Endothelial cell of umbilical vein (primary cell): Measurements from ENCODE around the gene CFAP100. TPM values are rescaled to one million over a fixed set of nuclear protein-coding genes. Genes with fewer than 3 reads are reported as not detected.

ENCODE experiments used
- BruUV-seq: library from RNA; stranded (reverse); fragments of 400-500 nt; replicated peaks from 2 replicates; lab custom pipeline; 2021; lab: Mats Ljungman, UMichigan
- CTCF ChIA-PET: fragments of 300-600, 350-600 bp; sonication (Branson Sonifier 250); formaldehyde crosslinking; loops from one replicate; lab custom pipeline; 2021; ENCODE audit warnings: antibody characterized with exemption, inconsistent platforms; lab: Charles Lee
- POLR2A ChIA-PET: fragments of 300-600, 350-600 bp; sonication (Branson Sonifier 250); formaldehyde crosslinking; loops from one replicate; lab custom pipeline; 2021; ENCODE audit warnings: antibody characterized with exemption, inconsistent platforms; lab: Charles Lee
- DNase-seq: peaks from one replicate; pipeline ENCODE4 v3.0.0-alpha.2; 2011; ENCODE audit warnings: low read depth, low spot score
- FAIRE-seq: peaks from 2 replicates; lab custom pipeline; 2011; peaks lifted over from hg19 to GRCh38; lab: Jason Lieb, UNC
- H2AFZ ChIP-seq: 2 replicates; pipeline ENCODE4 v1.6.0; 2012; ENCODE audit warnings: low read depth, low read length, control low read depth, inconsistent platforms
- H3K27ac ChIP-seq: 2 replicates; pipeline ENCODE4 v1.5.1; 2011; ENCODE audit warnings: low read depth, mild to moderate bottlenecking, control low read depth, low read length, moderate library complexity; ENCODE audit not compliant: insufficient read depth
- H3K27me3 ChIP-seq, 2 experiments: 2 replicates each; pipeline versions ENCODE4 v1.6.0 to v1.6.1; 2011; ENCODE audit warnings: low read length in 2 of 2, mixed read lengths in 1 of 2; ENCODE audit not compliant: control insufficient read depth in 2 of 2, insufficient read depth in 2 of 2
- H3K36me3 ChIP-seq, 2 experiments: 2 replicates in 1 of 2; 3 replicates in 1 of 2; pipeline ENCODE4 v1.5.1; 2011; ENCODE audit warnings: low read length in 2 of 2, mild to moderate bottlenecking in 1 of 2, moderate library complexity in 1 of 2; ENCODE audit not compliant: control insufficient read depth in 2 of 2, insufficient read depth in 2 of 2; ENCODE audit errors: extremely low read depth in 1 of 2
- H3K4me1 ChIP-seq: 3 replicates; pipeline ENCODE4 v1.5.1; 2011; ENCODE audit warnings: mild to moderate bottlenecking, low read length; ENCODE audit not compliant: control insufficient read depth, insufficient read depth; ENCODE audit errors: extremely low read depth
- H3K4me2 ChIP-seq: 2 replicates; pipeline ENCODE4 v1.6.1; 2011; ENCODE audit warnings: low read length, control low read depth, mixed read lengths; ENCODE audit not compliant: insufficient read depth
- H3K4me3 ChIP-seq, 3 experiments: fragments of 200-600 bp in 1 of 3; sonication (generic), shearing (Covaris generic) in 1 of 3; replicated peaks in 1 of 3; 2 replicates each; pipeline ENCODE4 v1.5.1; 2011 to 2016; ENCODE audit warnings: control low read depth in 3 of 3, low read length in 3 of 3, mild to moderate bottlenecking in 2 of 3, inconsistent platforms in 1 of 3, low read depth in 1 of 3, moderate library complexity in 1 of 3; ENCODE audit not compliant: insufficient read depth in 1 of 3
- H3K79me2 ChIP-seq: 2 replicates; pipeline ENCODE4 v1.6.0; 2012; ENCODE audit warnings: low read length, inconsistent platforms; ENCODE audit not compliant: control insufficient read depth, insufficient read depth
- H3K9ac ChIP-seq: replicated peaks from 2 replicates; pipeline ENCODE3; 2011; ENCODE audit warnings: low read length, control low read depth; ENCODE audit not compliant: insufficient read depth; ENCODE audit errors: extremely low read depth
- H3K9me1 ChIP-seq: replicated peaks from 3 replicates; pipeline ENCODE4 v1.6.0; 2011; ENCODE audit warnings: mild to moderate bottlenecking, low read length; ENCODE audit not compliant: control insufficient read depth, insufficient read depth; ENCODE audit errors: extremely low read depth
- H3K9me3 ChIP-seq: replicated peaks from 2 replicates; pipeline ENCODE4 v1.5.1; 2012; ENCODE audit warnings: low read length, inconsistent platforms; ENCODE audit not compliant: control insufficient read depth, insufficient read depth
- H4K20me1 ChIP-seq: replicated peaks from 2 replicates; pipeline ENCODE3; 2011; ENCODE audit warnings: mild to moderate bottlenecking, low read length; ENCODE audit not compliant: control insufficient read depth, insufficient read depth; ENCODE audit errors: extremely low read depth
- CTCF ChIP-seq, 2 donors: IDR thresholded peaks; 1 replicate in 1 of 2; 2 replicates in 1 of 2; pipeline ENCODE4 v1.5.1; 2011; ENCODE audit warnings: low read length in 2 of 2, mild to moderate bottlenecking in 2 of 2, moderate library complexity in 2 of 2, control low read depth in 1 of 2, inconsistent platforms in 1 of 2, low read depth in 1 of 2; ENCODE audit not compliant: insufficient read depth in 1 of 2; ENCODE audit errors: extremely low read depth in 1 of 2
- EZH2 ChIP-seq: IDR thresholded peaks from 2 replicates; pipeline ENCODE4 v1.6.1; 2012; ENCODE audit warnings: borderline replicate concordance, low read depth, mild to moderate bottlenecking, moderate library complexity, low read length, inconsistent platforms; ENCODE audit not compliant: severe bottlenecking
- FOS ChIP-seq: IDR thresholded peaks from 2 replicates; pipeline ENCODE4 v1.6.1; 2011; ENCODE audit warnings: mild to moderate bottlenecking, low read length, moderate library complexity, borderline replicate concordance; ENCODE audit not compliant: insufficient read depth
- GATA2 ChIP-seq: IDR thresholded peaks from 2 replicates; pipeline ENCODE4 v1.7.0; 2011; ENCODE audit warnings: low read depth, mild to moderate bottlenecking, moderate library complexity, mixed read lengths, low read length; ENCODE audit not compliant: insufficient read length, insufficient read depth
- JUN ChIP-seq: IDR thresholded peaks from 2 replicates; pipeline ENCODE4 v1.6.1; 2011; ENCODE audit warnings: borderline replicate concordance, low read depth; ENCODE audit not compliant: insufficient read length, insufficient read depth
- MYC ChIP-seq: IDR thresholded peaks from one replicate; pipeline ENCODE4 v1.6.1; 2011; ENCODE audit warnings: mild to moderate bottlenecking, low read depth, low read length
- POLR2A ChIP-seq: IDR thresholded peaks from 2 replicates; pipeline ENCODE4 v1.6.1; 2012; ENCODE audit warnings: low read depth, mild to moderate bottlenecking, control low read depth, low read length
- POLR2AphosphoS5 ChIP-seq: IDR thresholded peaks from 2 replicates; pipeline ENCODE4 v1.6.1; 2012; ENCODE audit warnings: low read depth, mild to moderate bottlenecking, control low read depth, low read length, moderate library complexity; ENCODE audit not compliant: insufficient read depth
- dilution Hi-C: fragments of 300-500 bp; cut with MboI; formaldehyde crosslinking; loops from one replicate; pipeline ENCODE4 v1.15.0; 2019; ENCODE audit warnings: low sequenced_read_pairs; ENCODE audit not compliant: extremely low pct_ligation_motif_present
- intact Hi-C: fragments of 100-400 bp; cut with micrococcal nuclease; formaldehyde crosslinking; loops from one replicate; pipeline ENCODE4 v1.10.0; 2022
- polyA plus RNA-seq, 4 experiments: library from polyadenylated mRNA; depleted of rRNA in 3 of 4; stranded (reverse) in 3 of 4; unstranded in 1 of 4; fragments of >200 nt; gene quantifications; 2 replicates each; pipeline versions ENCODE4 v1.2.1 to v1.2.3, GENCODE V29; 2011 to 2012; ENCODE audit warnings: missing spikeins in 1 of 4
- total RNA-seq: library from RNA; stranded (reverse); gene quantifications from 2 replicates; pipeline ENCODE4 v1.2.3, GENCODE V29; 2021
- TF ChIP-seq, protein P1 (sequence below): IDR thresholded peaks from 2 replicates; pipeline ENCODE4 v1.6.1; 2011; ENCODE audit not compliant: insufficient read depth, insufficient read length

Gene CFAP100
- total and polyA plus RNA-seq, 2 donors (not counting 3 experiments of a cell fraction or from before 2014, with no cell fraction given), result not detected

- FAIRE-seq, result no peak
- intact Hi-C loops, result no loop called here
- no TSS peak for BruUV-seq
- H3K36me3 ChIP-seq, result no peaks in the 10 kb centered on the region
- H3K4me1 ChIP-seq, result no peaks in the 10 kb centered on the region
- no peak overlapping the region for H3K4me2 ChIP-seq
- no peaks in the 10 kb centered on the region for H3K79me2 ChIP-seq
- no peaks in the 10 kb centered on the region for H3K9me1 ChIP-seq
- peaks cover 21 to 31% of the 10 kb centered on the region in 2 experiments for H3K27me3 ChIP-seq
- ChIA-PET CTCF (interaction anchor here (2.6 kb wide), 1 partner anchor 149 kb away, joined by 9 read pairs; no protein-coding TSS in a partner anchor), POLR2A (no interaction called here)
- H3K27ac ChIP-seq, result no peak overlapping the region
- H3K4me3 ChIP-seq, result no peak overlapping the region
- H3K9ac ChIP-seq, result no peak overlapping the region
- H2AFZ ChIP-seq, result no peak overlapping the region
- DNase-seq, result no peak
- TF ChIP-seq POLR2A, result no peak
- no peak for TF ChIP-seq MYC
- TF ChIP-seq, protein P1, sequence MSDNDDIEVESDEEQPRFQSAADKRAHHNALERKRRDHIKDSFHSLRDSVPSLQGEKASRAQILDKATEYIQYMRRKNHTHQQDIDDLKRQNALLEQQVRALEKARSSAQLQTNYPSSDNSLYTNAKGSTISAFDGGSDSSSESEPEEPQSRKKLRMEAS, result no peak
- no peak for TF ChIP-seq JUN
- no peak for TF ChIP-seq GATA2
- TF ChIP-seq CTCF (IDR thresholded peaks at IDR 0.05; ENCODE audit: extremely low read depth in 1 of 2, insufficient read depth in 1 of 2, low read depth in 1 of 2, low read length in 2 of 2), result no peak
- TF ChIP-seq FOS, result no peak
- TF ChIP-seq POLR2AphosphoS5, result no peak
- TF ChIP-seq EZH2, result no peak
- dilution Hi-C loops, result no loop called here
- no peaks in the 10 kb centered on the region for H4K20me1 ChIP-seq
- H3K9me3 ChIP-seq, result no peaks in the 10 kb centered on the region
These were observed 240 bp downstream of the CFAP100 start for GRCh38 chr3:126394977-126395321.
